ENCODE measurements around the gene RSPH3.

Gene RSPH3

GRCh38 chr6:158970640-158971275, 29.2 kb downstream of the RSPH3 start:
- Histone ChIP-seq H3K79me2 (ENCODE audit: control insufficient read depth, low read length) (peaks cover 4% of the 10 kb centered on the region; the same call in 1 of the 2 replicates), H3K27ac (ENCODE audit: low read depth, low read length) (no peak overlapping the region)

GRCh38 chr6:158969148-158969547, 30.9 kb downstream of the RSPH3 start:
- H3F3A ChIP-seq (ENCODE audit: control insufficient read depth, insufficient read depth), result no peaks in the 10 kb centered on the region; the same call in 1 of the 2 replicates
- peaks cover 7% of the 10 kb centered on the region for H3K36me3 ChIP-seq (ENCODE audit: control insufficient read depth, low read length)
- peaks cover 4% of the 10 kb centered on the region; the same call in 1 of the 2 replicates for H3K79me2 ChIP-seq (ENCODE audit: control insufficient read depth, low read length)
- H3K27me3 ChIP-seq (ENCODE audit: control insufficient read depth, low read length), result no peaks in the 10 kb centered on the region
- no peak overlapping the region for H3K4me3 ChIP-seq (ENCODE audit: low read length)
- H4K20me1 ChIP-seq (ENCODE audit: control insufficient read depth, insufficient read depth, low read depth, low read length), result no peaks in the 10 kb centered on the region
- no peak for TF ChIP-seq CTCF (IDR thresholded peaks at IDR 0.05; ENCODE audit: low read depth, low read length, poor library complexity, severe bottlenecking)
- no peak for TF ChIP-seq EZH2phosphoT487 (IDR thresholded peaks at IDR 0.05; ENCODE audit: borderline replicate concordance, low read length)
- no peak overlapping the region for H3K27ac ChIP-seq (ENCODE audit: low read depth, low read length)
- H3K4me1 ChIP-seq (ENCODE audit: control insufficient read depth, low read length), result peaks cover 11% of the 10 kb centered on the region
- peaks cover 15% of the 10 kb centered on the region for H3K9me3 ChIP-seq (ENCODE audit: control insufficient read depth, insufficient read depth, low read length)
- H3K4me2 ChIP-seq (ENCODE audit: low read length), result no peak overlapping the region
- H3K9me2 ChIP-seq (replicated peaks; ENCODE audit: control insufficient read depth, low read length), result no peaks in the 10 kb centered on the region

More at GRCh38 chr6:158970640-158971275, 29.2 kb downstream of the RSPH3 start:
- Histone ChIP-seq H3K4me2 (ENCODE audit: low read length) (no peak overlapping the region), H3K9me3 (ENCODE audit: control insufficient read depth, insufficient read depth, low read length) (peaks cover 15% of the 10 kb centered on the region), H3K4me3 (ENCODE audit: low read length) (no peak overlapping the region), H3K9me2 (replicated peaks; ENCODE audit: control insufficient read depth, low read length) (no peaks in the 10 kb centered on the region), H3K36me3 (ENCODE audit: control insufficient read depth, low read length) (peaks cover 7% of the 10 kb centered on the region), H3K27me3 (ENCODE audit: control insufficient read depth, low read length) (no peaks in the 10 kb centered on the region), H3K4me1 (ENCODE audit: control insufficient read depth, low read length) (peaks cover 11% of the 10 kb centered on the region), H3F3A (ENCODE audit: control insufficient read depth, insufficient read depth) (no peaks in the 10 kb centered on the region), H4K20me1 (ENCODE audit: control insufficient read depth, insufficient read depth, low read depth, low read length) (no peaks in the 10 kb centered on the region)
- no peak for TF ChIP-seq EZH2phosphoT487 (IDR thresholded peaks at IDR 0.05; ENCODE audit: borderline replicate concordance, low read length)
- TF ChIP-seq CTCF (IDR thresholded peaks at IDR 0.05; ENCODE audit: low read depth, low read length, poor library complexity, severe bottlenecking), result no peak

GRCh38 chr6:158963020-158963808, 36.8 kb downstream of the RSPH3 start:
- TF ChIP-seq EZH2phosphoT487 (IDR thresholded peaks at IDR 0.05; ENCODE audit: borderline replicate concordance, low read length) (no peak), CTCF (IDR thresholded peaks at IDR 0.05; ENCODE audit: low read depth, low read length, poor library complexity, severe bottlenecking) (no peak)
- H3K4me1 ChIP-seq (ENCODE audit: control insufficient read depth, low read length), result peaks cover 12% of the 10 kb centered on the region
- H3K9me3 ChIP-seq (ENCODE audit: control insufficient read depth, insufficient read depth, low read length), result peaks cover 3% of the 10 kb centered on the region; the same call in 1 of the 2 replicates
- no peaks in the 10 kb centered on the region for H3K79me2 ChIP-seq (ENCODE audit: control insufficient read depth, low read length)
- no peak overlapping the region for H3K4me2 ChIP-seq (ENCODE audit: low read length)
- no peak overlapping the region for H3K4me3 ChIP-seq (ENCODE audit: low read length)
- H3F3A ChIP-seq (ENCODE audit: control insufficient read depth, insufficient read depth), result no peaks in the 10 kb centered on the region; the same call in 1 of the 2 replicates
- no peaks in the 10 kb centered on the region for H3K27me3 ChIP-seq (ENCODE audit: control insufficient read depth, low read length)
- no peaks in the 10 kb centered on the region for H3K9me2 ChIP-seq (replicated peaks; ENCODE audit: control insufficient read depth, low read length)
- no peaks in the 10 kb centered on the region for H4K20me1 ChIP-seq (ENCODE audit: control insufficient read depth, insufficient read depth, low read depth, low read length)
- H3K36me3 ChIP-seq (ENCODE audit: control insufficient read depth, low read length), result no peaks in the 10 kb centered on the region
- no peak overlapping the region for H3K27ac ChIP-seq (ENCODE audit: low read depth, low read length)
